Ovary (tissue), 9 donors: ENCODE measurements around the gene GNL3L. TPM values are rescaled to one million over a fixed set of nuclear protein-coding genes. Genes with fewer than 3 reads are reported as not detected.

Experiments
- DNase-seq, 5 donors: peaks; one replicate each; pipeline ENCODE4 v3.0.0-alpha.2; 2019 to 2020
- H3K27ac ChIP-seq, 2 donors: fragments of 200-600 bp; one replicate each; pipeline versions ENCODE4 v1.5.1 to v1.8.0; 2019 to 2022
- H3K27me3 ChIP-seq: fragments of 200-600 bp; one replicate; pipeline ENCODE4 v1.8.0; 2022
- H3K36me3 ChIP-seq: fragments of 200-600 bp; sonication (generic); one replicate; pipeline ENCODE4 v1.5.1; 2019
- H3K4me1 ChIP-seq: one replicate; pipeline ENCODE4 v1.8.1; 2013; ENCODE audit warnings: mild to moderate bottlenecking, moderate library complexity; ENCODE audit not compliant: insufficient read depth
- H3K4me3 ChIP-seq: fragments of 200-600 bp; sonication (generic); one replicate; pipeline ENCODE4 v1.5.1; 2017
- H3K9me3 ChIP-seq, 2 donors: fragments of 200-600 bp in 1 of 2; sonication (generic) in 1 of 2; one replicate each; pipeline versions ENCODE4 v1.5.1 to v1.8.1; 2013 to 2019; ENCODE audit warnings: mild to moderate bottlenecking in 1 of 2, moderate library complexity in 1 of 2
- EP300 ChIP-seq: sonication (generic); formaldehyde crosslinking; IDR thresholded peaks from one replicate; pipeline ENCODE4 v1.6.1; 2017; ENCODE audit warnings: antibody characterized with exemption
- POLR2A ChIP-seq: fragments of 450-650 bp; IDR thresholded peaks from one replicate; pipeline ENCODE4 v1.6.1; 2017; ENCODE audit warnings: antibody characterized with exemption, mild to moderate bottlenecking, moderate library complexity
- WGBS, 3 donors: extraction: QIAGEN DNeasy Blood & Tissue Kit in 1 of 3; methylation state at CpG; one replicate each; pipeline versions ENCODE4 v1.1.5 to v1.1.7; 2013 to 2017; 5-methylcytosine and 5-hydroxymethylcytosine counted together
- intact Hi-C, 4 donors: fragments of 100-400 bp; cut with DNase I; formaldehyde crosslinking; loops; one replicate each; pipeline versions ENCODE4 v1.11.0 to v1.15.1; 2022 to 2023
- polyA plus RNA-seq, 2 donors: library from polyadenylated mRNA; stranded (reverse); fragments of 200-250 nt in 1 of 2; fragments of 350-450 nt in 1 of 2; fragmentation: Illumina TruSeq in 1 of 2; extraction: RNeasy Lipid Tissue Mini Kit (QIAGEN cat#74804) in 1 of 2; gene quantifications; one replicate each; pipeline ENCODE4 v1.2.3, GENCODE V29; 2013 to 2014
- total RNA-seq, 7 donors: library from RNA; depleted of rRNA in 2 of 7; stranded (reverse); fragments of >200 nt in 2 of 7; fragmentation: NEBNext Ultra II Directional in 3 of 7; extraction: Animal tissue kit (Norgen Biotek cat#: 25700) in 3 of 7; gene quantifications; one replicate each; pipeline versions ENCODE4 v1.1.0 to v1.2.4, GENCODE V29; 2016 to 2023
- TF ChIP-seq, protein P1 (sequence below), 3 donors: fragments of 450-650 bp in 2 of 3; fragments of 200-600 bp in 1 of 3; IDR thresholded peaks; one replicate each; pipeline versions ENCODE4 v1.5.1 to v1.8.0; 2016 to 2022; ENCODE audit warnings: antibody characterized with exemption in 3 of 3, mild to moderate bottlenecking in 1 of 3
- donor health status: DM: no; HTN: no; CAD: no; lungs with moderate emphysema.
- donor health status: DM: no; HTN: no; CAD: no.
- donor health status: Bipolar disorder and iron deficiency.
- donor health status: DM: yes; HTN: yes; CAD: no.
- donor health status: DM: no; HTN: no; CAD: no.
- donor health status: DM: yes; HTN: yes; CAD: no.

GNL3L gene
- total and polyA plus RNA-seq, 9 donors: 5.8 to 42.2 (median 23.8) TPM

DNA sequence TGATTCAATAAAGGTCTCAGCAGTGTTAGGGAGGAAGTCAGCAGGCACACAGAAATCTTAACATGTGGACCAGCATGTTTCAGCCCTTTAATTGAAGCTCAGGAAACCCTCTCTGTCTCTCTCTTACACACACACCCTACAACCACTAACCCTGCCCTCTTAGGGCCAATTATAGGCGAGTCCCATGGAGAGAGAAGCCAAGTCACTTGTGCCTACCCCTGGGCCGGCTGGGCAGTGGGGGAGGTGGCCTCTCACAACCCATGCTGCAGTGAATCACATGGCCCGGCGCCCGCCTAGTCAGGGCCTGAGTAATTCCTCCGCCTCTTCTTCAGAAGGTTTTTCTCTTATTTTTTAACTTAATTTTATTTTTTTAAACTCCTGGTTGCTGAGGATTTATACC is 37.7 kb upstream of the GNL3L start:
- Histone ChIP-seq H3K36me3 (no peaks in the 10 kb centered on the region), H3K27ac (no peak overlapping the region), H3K27me3 (no peaks in the 10 kb centered on the region), H3K9me3 (no peaks in the 10 kb centered on the region), H3K4me3 (no peak overlapping the region), H3K4me1 (peaks cover 2% of the 10 kb centered on the region)
- intact Hi-C loops: no loop called here
- TF ChIP-seq POLR2A: no peak
- peak in 1 of 5 donors; percentile 35 for DNase-seq
- 35 to 41% (median 38%) methylated on average over 6 of the region's 6 CpGs for WGBS, 3 donors

DNA sequence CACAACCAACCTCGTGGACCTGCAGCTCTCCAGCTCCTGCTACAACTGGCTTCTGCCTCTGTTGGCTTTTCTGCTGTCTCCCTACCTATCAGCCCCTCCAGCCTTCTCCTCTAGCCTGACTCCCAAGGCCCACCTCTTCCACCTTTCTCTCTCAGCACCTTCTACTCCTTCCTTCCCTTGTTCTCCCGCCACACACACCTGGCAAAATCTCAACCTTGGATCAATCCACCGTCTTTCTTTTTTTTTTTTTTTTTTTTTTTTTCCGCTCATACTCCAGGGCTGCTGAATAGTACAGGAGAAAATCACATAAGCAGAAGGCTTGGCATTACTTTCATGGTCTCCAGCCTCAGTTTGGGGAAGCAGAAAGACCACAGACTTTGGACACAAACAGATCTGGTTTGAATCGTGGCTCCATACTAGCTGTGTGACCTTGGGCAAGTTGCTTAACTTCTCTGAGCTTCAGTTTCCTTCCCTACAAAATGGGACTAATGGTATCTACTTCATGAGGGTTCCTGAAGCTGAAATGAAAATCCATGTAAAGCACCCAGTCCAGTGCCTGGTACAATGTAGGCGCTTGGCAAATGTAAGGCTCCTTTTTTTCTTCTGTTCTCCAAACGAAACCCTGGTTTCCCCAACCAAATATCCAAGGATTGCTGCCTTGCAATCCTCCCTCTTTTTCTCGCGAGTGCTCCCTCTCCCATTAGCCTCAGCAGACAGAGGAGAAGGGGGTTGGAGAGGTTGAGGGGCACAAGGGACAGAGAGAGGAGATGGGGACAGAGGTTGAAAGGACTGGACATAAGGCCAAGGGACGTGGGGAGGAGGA is 35.6 kb upstream of the GNL3L start:
- Histone ChIP-seq H3K4me1 (peaks cover 2% of the 10 kb centered on the region), H3K4me3 (peak overlapping the region; percentile 57), H3K27ac (peak overlapping the region in 1 of 2 donors; percentile 74), H3K27me3 (no peaks in the 10 kb centered on the region), H3K9me3 (no peaks in the 10 kb centered on the region), H3K36me3 (no peaks in the 10 kb centered on the region)
- TF ChIP-seq, protein P1, sequence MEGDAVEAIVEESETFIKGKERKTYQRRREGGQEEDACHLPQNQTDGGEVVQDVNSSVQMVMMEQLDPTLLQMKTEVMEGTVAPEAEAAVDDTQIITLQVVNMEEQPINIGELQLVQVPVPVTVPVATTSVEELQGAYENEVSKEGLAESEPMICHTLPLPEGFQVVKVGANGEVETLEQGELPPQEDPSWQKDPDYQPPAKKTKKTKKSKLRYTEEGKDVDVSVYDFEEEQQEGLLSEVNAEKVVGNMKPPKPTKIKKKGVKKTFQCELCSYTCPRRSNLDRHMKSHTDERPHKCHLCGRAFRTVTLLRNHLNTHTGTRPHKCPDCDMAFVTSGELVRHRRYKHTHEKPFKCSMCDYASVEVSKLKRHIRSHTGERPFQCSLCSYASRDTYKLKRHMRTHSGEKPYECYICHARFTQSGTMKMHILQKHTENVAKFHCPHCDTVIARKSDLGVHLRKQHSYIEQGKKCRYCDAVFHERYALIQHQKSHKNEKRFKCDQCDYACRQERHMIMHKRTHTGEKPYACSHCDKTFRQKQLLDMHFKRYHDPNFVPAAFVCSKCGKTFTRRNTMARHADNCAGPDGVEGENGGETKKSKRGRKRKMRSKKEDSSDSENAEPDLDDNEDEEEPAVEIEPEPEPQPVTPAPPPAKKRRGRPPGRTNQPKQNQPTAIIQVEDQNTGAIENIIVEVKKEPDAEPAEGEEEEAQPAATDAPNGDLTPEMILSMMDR (IDR thresholded peaks at IDR 0.05): no peak
- TF ChIP-seq POLR2A: no peak
- no peak for DNase-seq
- intact Hi-C loops: no loop called here
- 33 to 43% (median 34%) methylated on average over 10 of the region's 10 CpGs for WGBS, 3 donors

DNA sequence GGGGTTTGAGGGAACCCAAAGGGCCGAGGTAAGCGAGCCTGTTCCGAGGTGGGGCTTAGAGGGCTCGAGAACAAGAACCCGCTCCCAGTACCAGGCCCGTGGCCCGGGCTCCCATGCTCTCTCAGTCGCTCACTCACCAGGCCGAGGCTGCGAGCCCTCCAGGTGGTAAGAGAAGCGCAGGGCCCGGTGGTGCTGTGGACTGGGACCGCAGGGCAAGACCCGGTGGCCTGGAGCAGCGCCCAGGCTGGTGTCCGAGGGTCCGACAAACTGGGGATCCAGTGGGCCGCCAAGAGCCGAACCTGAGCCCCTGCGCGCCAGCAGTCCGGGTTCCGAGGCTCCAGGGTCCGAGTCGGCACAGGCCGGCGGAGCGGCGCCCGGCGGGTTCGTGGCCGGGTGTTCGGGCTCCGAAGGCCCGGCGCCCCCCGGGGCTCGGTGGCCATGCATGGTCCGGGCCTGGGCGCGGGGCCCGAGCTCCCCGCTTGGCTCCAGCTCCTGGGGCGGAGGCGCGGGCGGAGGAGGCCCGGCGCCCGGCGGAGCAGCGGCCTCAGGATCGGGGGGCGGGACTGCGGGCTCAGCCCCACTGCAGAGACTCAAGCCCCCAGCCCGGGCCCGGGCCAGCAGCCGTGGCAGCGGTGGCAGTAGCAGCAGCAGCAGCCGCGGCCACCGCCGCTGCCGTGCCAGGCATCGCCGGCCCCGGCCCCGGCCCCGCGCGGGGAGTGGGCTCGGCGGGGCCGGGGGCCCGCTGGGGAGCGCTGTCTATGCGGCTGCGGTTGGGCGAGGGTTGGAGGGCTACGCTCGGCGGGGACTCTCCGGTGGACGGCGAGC is 34.8 kb upstream of the GNL3L start:
- Histone ChIP-seq H3K9me3 (no peaks in the 10 kb centered on the region), H3K27ac (peak overlapping the region; percentile 74 to 78), H3K36me3 (no peaks in the 10 kb centered on the region), H3K4me1 (peaks cover 2% of the 10 kb centered on the region), H3K27me3 (no peaks in the 10 kb centered on the region), H3K4me3 (peak overlapping the region; percentile 57)
- 33 to 40% (median 35%) methylated on average over 22 to 86 of the region's 86 CpGs for WGBS, 3 donors
- intact Hi-C loops: no loop called here
- DNase-seq: peak in 3 of 5 donors; percentile 35 to 56 (median 36)
- TF ChIP-seq POLR2A: no peak
- TF ChIP-seq EP300: no peak
- TF ChIP-seq, protein P1 (IDR thresholded peaks at IDR 0.05): no peak

DNA sequence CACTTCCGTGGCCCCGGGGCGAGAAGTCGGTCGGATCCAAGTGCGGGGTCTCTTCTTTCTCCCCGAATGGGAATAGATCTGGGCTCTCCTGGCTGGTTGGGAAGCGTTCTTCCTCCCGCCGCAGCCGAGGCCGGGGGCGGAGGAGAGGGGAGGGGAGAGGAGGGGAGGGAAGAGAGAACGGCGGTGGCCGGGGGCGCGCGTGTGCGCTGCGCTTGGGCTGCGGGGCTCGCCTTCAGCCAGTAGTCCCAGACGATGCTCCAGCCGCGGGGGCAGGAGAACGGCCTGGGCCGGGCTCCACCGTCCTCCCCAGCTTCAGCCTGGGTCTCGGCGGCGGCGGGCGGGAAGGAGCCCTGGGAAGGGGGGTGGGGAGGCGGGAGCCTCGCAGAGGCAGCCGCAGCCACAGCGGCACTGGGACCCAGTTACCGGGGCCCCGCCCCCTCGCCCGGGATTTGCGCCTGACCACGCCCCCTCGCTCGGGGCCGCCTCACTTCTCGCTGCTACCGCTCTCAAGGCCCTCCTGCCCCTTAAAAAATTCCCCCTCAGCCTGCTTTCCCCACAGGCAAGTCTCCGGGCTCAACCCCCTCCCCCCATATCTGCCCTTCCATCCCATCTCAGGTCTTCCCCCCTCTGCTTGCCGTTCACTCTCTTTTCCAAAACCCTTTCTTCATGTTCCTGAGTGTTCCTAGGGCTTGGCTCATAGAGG is 34.1 kb upstream of the GNL3L start, which contains the start of gene FGD1:
TSS of gene FGD1 (minus strand) at position 421 of the 703 bp plus-strand sequence. CDS start 802 bp downstream, outside the sequence.
- peak; percentile 75 to 88 (median 82) for DNase-seq
- no peaks in the 10 kb centered on the region for H3K27me3 ChIP-seq
- H3K27ac ChIP-seq: peak within 1 kb of the TSS; percentile 74 to 78
- no peaks in the 10 kb centered on the region for H3K36me3 ChIP-seq
- intact Hi-C loops: no loop called here
- H3K4me1 ChIP-seq: peaks cover 2% of the 10 kb centered on the region
- TF ChIP-seq POLR2A: no peak
- TF ChIP-seq EP300: no peak
- TF ChIP-seq, protein P1 (IDR thresholded peaks at IDR 0.05): no peak
- 17 to 28% (median 23%) methylated on average over 43 to 51 of the region's 51 CpGs for WGBS, 3 donors
- no peaks in the 10 kb centered on the region for H3K9me3 ChIP-seq
- peak within 1 kb of the TSS; percentile 57 for H3K4me3 ChIP-seq
